Breast epithelium (tissue), 4 donors: ENCODE measurements around the gene TMCC2. TPM values are rescaled to one million over a fixed set of nuclear protein-coding genes. Genes with fewer than 3 reads are reported as not detected.
A peak's percentile ranks its signal among the peaks of the same experiment; 100 is the strongest.

Experiments used
- DNase-seq, 2 donors: peaks; one replicate each; pipeline ENCODE4 v3.0.0-alpha.2; 2019; ENCODE audit warnings: low spot score in 2 of 2
- H3K27ac ChIP-seq, 2 donors: fragments of 200-600 bp; sonication (generic) in 1 of 2; one replicate each; pipeline ENCODE4 v1.5.1; 2016 to 2019; ENCODE audit warnings: mild to moderate bottlenecking in 1 of 2
- H3K27me3 ChIP-seq, 2 donors: fragments of 200-600 bp; sonication (generic) in 1 of 2; one replicate each; pipeline versions ENCODE4 v1.5.1 to v1.6.0; 2017 to 2019; ENCODE audit warnings: control low read depth in 1 of 2, mild to moderate bottlenecking in 1 of 2
- H3K36me3 ChIP-seq: fragments of 200-600 bp; one replicate; pipeline ENCODE4 v1.5.1; 2019
- H3K4me1 ChIP-seq, 2 donors: fragments of 200-600 bp; sonication (generic); one replicate each; pipeline ENCODE4 v1.5.1; 2016 to 2019; ENCODE audit warnings: control low read depth in 1 of 2
- H3K4me3 ChIP-seq, 3 donors: fragments of 200-600 bp; sonication (generic); 1 replicate in 2 of 3; 2 replicates in 1 of 3; pipeline ENCODE4 v1.5.1; 2016 to 2019; ENCODE audit warnings: mild to moderate bottlenecking in 3 of 3, moderate library complexity in 2 of 3
- H3K9me3 ChIP-seq, 2 donors: fragments of 200-600 bp; sonication (generic) in 1 of 2; one replicate each; pipeline ENCODE4 v1.5.1; 2016 to 2019; ENCODE audit warnings: control low read depth in 1 of 2
- CTCF ChIP-seq, 3 donors: fragments of 450-650 bp; IDR thresholded peaks; one replicate each; pipeline ENCODE4 v1.5.1; 2016 to 2017; ENCODE audit warnings: antibody characterized with exemption in 3 of 3, mild to moderate bottlenecking in 3 of 3, moderate library complexity in 3 of 3
- POLR2A ChIP-seq: fragments of 450-650 bp; IDR thresholded peaks from one replicate; pipeline ENCODE4 v1.6.1; 2016; ENCODE audit warnings: antibody characterized with exemption, mild to moderate bottlenecking, moderate library complexity
- POLR2AphosphoS5 ChIP-seq, 3 donors: sonication (generic); formaldehyde crosslinking; IDR thresholded peaks; one replicate each; pipeline ENCODE4 v1.6.1; 2017; ENCODE audit warnings: antibody characterized with exemption in 3 of 3
- intact Hi-C: fragments of 100-400 bp; cut with DNase I; formaldehyde crosslinking; loops from one replicate; pipeline ENCODE4 v1.15.1; 2023; ENCODE audit warnings: low total_unique reads
- total RNA-seq, 3 donors: library from RNA; depleted of rRNA; stranded (reverse); fragments of >200 nt; gene quantifications; one replicate each; pipeline ENCODE4 v1.1.0, GENCODE V29; 2016

Gene TMCC2
- total RNA-seq, 3 donors from 2014 or later, result 1.1 to 2.2 (median 2.0) TPM

- Histone ChIP-seq H3K9me3 (no peaks in the 10 kb centered on the region), H3K36me3 (no peaks in the 10 kb centered on the region), H3K4me1 (peaks cover 5 to 15% of the 10 kb centered on the region in 2 donors), H3K27me3 (no peaks in the 10 kb centered on the region), H3K4me3 (no peak overlapping the region), H3K27ac (peak overlapping the region; percentile 72 to 83)
- TF ChIP-seq POLR2A (no peak), CTCF (IDR thresholded peaks at IDR 0.05) (no peak), POLR2AphosphoS5 (IDR thresholded peaks at IDR 0.05) (no peak)
- intact Hi-C loops, result no loop called here
- no peak for DNase-seq
Measured at GRCh38 chr1:205286335-205286950, 58.7 kb downstream of the TMCC2 start.

GRCh38 chr1:205287076-205287475, 59.3 kb downstream of the TMCC2 start:
- no peaks in the 10 kb centered on the region for H3K27me3 ChIP-seq
- H3K9me3 ChIP-seq, result no peaks in the 10 kb centered on the region
- intact Hi-C loops, result no loop called here
- TF ChIP-seq POLR2A (no peak), CTCF (IDR thresholded peaks at IDR 0.05) (no peak), POLR2AphosphoS5 (IDR thresholded peaks at IDR 0.05) (no peak)
- no peak for DNase-seq
- peaks cover 5 to 15% of the 10 kb centered on the region in 2 donors for H3K4me1 ChIP-seq
- no peaks in the 10 kb centered on the region for H3K36me3 ChIP-seq
- peak overlapping the region in 1 of 2 donors; percentile 83 for H3K27ac ChIP-seq
- H3K4me3 ChIP-seq, result no peak overlapping the region

- intact Hi-C loops, result no loop called here
- Histone ChIP-seq H3K9me3 (no peaks in the 10 kb centered on the region), H3K4me1 (peaks cover 5 to 15% of the 10 kb centered on the region in 2 donors), H3K27ac (no peak overlapping the region), H3K4me3 (no peak overlapping the region), H3K27me3 (no peaks in the 10 kb centered on the region), H3K36me3 (no peaks in the 10 kb centered on the region)
- TF ChIP-seq CTCF (IDR thresholded peaks at IDR 0.05), result no peak
- TF ChIP-seq POLR2AphosphoS5 (IDR thresholded peaks at IDR 0.05), result peak in 1 of 3 donors; percentile 20
- DNase-seq, result peak in 1 of 2 donors; percentile 51
Measured at GRCh38 chr1:205287767-205288559, 60.2 kb downstream of the TMCC2 start.

GRCh38 chr1:205291596-205291995, 63.9 kb downstream of the TMCC2 start:
- intact Hi-C loops, result no loop called here
- H3K27me3 ChIP-seq, result no peaks in the 10 kb centered on the region
- no peak overlapping the region for H3K27ac ChIP-seq
- H3K9me3 ChIP-seq, result no peaks in the 10 kb centered on the region
- H3K36me3 ChIP-seq, result no peaks in the 10 kb centered on the region
- no peak for DNase-seq
- H3K4me3 ChIP-seq, result no peak overlapping the region
- TF ChIP-seq POLR2A, result no peak
- TF ChIP-seq CTCF (IDR thresholded peaks at IDR 0.05), result no peak
- TF ChIP-seq POLR2AphosphoS5 (IDR thresholded peaks at IDR 0.05), result no peak
- H3K4me1 ChIP-seq, result no peaks in the 10 kb centered on the region
